Activated T-cell treated with anti-CD3 and anti-CD28 coated beads, Interleukin-2, amount 50 U/mL, for 48 hours (primary cell): Measurements from ENCODE around the gene OSBP2.
"Not testable (repeated sequence)": the region's sequence is repeated elsewhere in the genome, so short reads cannot be mapped to it uniquely, and the experiment has no call there.

Experiments used
- DNase-seq, 2 experiments: peaks; one replicate each; pipeline ENCODE4 v3.0.0-alpha.2; 2020

OSBP2 gene

DNA sequence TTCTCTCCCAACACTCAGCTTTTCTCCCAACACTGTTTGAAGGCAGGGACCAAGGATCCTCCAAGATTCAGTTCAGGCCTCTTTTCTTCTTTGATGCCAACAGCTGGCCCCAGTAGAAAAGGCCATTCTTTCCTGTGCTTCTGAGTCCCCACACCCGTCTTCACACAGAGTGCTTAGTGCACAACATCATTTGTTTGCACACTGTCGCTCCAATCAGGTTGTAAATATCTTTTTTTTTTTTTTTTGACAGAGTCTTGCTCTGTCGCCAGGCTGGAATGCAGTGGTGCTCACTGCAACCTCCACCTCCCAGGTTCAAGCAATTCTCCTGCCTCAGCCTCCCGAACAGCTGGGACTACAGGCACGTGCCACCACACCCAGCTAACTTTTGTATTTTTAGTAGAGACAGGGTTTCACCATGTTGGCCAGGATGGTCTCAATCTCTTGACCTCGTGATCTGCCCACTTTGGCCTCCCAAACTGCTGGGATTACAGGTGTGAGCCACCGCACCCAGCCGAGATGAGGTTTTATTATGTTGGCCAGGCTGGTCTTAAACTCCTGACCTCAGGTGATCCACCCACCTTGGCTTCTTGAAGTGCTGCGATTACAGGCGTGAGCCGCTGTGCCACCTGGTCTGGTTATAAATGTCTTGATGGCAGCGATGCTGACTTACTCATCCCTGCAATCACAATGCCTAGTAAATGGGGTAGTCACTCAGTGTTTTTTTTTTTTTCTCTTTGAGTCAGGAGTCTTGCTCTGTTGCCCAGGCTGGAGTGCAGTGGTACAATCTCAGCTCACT lies 14.6 kb upstream of the OSBP2 start:
- not testable (repeated sequence) for DNase-seq

GRCh38 chr22:30680991-30681770 lies 13.5 kb upstream of the OSBP2 start:
- DNase-seq = no peak

DNA sequence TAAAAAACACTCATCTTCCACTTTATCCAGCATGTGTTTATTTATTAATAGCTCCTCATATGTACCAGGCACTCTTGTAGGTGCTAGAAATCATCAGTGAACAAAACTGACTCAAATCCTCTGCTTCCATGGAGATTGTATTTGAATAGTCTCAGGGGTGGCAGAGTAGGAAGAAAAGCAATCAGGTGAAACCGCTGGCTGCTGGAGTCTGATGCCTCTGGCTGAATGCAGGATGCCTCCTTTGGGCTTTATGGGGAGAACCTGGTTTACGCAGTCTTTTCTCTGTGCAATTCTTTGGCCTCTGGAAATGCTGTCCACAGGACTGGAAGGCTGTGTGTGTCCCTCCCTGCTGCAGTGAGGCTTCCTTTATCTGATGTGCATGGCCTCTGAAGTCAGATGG lies 12.8 kb upstream of the OSBP2 start:
- DNase-seq = no peak

GRCh38 chr22:30685178-30685577 lies 9.5 kb upstream of the OSBP2 start:
- DNase-seq = no peak

DNA sequence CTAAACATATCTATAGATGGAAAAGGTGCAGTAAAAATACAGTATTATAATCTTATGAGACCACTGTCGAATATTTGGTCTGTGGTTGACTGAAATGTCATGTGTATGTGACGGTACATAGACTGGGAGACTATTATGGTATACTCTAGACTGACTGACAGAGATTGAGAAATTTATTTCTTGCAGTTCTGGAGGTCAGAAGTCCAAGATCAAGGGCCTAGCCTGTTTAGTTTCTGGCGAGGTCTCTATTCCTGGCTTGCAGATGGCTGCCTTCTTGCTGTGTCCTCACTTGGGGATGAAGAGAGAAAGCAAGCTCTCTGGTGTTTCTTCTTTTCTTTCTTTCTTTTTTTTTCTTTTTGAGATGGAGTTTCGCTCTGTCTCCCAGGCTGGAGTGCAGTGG lies 7.3 kb upstream of the OSBP2 start:
- no peak for DNase-seq

GRCh38 chr22:30689622-30690021 lies 5.1 kb upstream of the OSBP2 start:
- no peak for DNase-seq

- no peak for DNase-seq
Measured at GRCh38 chr22:30691204-30691603, 3.5 kb upstream of the OSBP2 start.

- peak; percentile 71 to 73 for DNase-seq
Measured at GRCh38 chr22:30694171-30694639, 469 bp upstream of the OSBP2 start.

DNA sequence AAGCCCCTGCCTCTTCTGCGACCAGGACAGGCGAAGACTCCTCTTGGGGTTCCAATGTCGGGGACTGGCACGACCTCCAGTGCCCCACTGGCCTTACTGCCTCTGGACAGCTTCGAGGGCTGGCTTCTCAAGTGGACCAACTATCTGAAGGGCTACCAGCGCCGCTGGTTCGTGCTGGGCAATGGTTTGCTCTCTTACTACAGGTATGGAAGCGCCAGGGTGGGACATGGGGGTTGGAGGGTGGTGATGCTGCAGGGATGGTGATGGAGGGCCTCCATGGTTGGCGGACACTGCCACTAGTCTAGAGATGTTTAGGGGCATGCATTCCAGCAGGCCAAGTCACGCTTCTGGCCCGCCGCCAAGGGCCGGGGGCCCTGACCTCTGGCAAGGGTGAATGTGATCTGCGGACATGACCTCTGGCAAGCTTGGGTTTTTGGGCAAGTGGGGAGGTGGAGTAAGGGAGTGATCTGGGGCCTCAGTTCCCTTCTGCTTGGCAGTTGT lies 727 bp downstream of the OSBP2 start:
- DNase-seq = no peak

DNA sequence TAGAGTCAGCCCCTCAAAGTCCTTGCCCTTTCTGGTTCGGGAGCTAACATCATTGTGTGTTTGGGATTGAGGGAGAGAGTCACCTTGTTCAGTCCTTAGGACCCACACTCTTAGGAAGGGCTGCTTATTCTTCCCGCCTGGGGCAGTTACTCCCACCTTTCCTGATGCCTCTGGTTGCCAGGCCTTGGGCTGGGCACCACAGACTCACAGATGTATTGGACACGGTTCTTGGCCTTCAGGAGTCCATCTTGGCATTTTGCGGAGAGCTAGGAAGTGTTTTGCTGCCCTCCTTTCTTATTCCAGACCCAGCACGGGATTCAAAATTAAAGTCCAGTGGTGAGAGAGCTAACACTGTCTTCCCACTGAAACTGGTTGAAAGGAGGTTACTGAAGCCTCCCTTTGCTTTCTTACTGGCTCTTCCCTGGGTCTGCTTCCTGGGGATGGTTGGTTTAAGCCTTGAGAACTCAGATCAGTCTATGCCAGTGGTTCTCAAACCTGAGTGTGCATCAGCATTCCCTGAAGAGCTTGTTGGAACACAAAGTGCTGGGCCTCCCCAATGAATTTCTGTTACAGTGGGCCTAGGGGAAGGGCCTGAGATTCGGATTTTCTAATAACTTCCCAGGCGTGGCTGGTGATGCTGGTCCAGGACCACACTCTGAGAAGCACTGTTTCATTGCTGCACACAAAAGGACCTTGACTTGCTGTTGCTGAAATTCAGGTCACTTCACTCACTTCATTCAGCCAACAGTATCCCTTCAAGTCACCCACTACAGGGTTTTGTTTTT lies 1.4 kb downstream of the OSBP2 start:
- DNase-seq = no peak

DNA sequence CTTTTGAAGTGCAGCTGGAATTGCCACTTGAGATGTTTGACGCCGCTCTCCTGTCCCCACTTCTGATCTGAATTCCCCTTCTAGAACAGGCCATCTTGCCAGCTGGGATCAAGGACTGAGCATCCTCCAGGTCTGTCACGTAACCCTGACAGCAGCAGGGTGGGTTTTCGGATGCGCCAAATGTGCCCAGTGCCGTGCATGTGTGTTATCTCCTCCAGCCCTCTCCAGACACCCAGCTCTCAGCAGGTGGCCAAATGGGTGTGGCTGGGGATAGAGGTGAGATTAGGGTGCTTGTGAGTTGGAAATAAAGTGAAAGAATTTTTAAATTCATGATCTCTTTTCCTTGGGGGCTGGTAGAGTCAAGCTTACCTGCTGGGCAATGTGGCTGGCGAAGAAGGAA lies 3.3 kb downstream of the OSBP2 start:
- DNase-seq = no peak

DNA sequence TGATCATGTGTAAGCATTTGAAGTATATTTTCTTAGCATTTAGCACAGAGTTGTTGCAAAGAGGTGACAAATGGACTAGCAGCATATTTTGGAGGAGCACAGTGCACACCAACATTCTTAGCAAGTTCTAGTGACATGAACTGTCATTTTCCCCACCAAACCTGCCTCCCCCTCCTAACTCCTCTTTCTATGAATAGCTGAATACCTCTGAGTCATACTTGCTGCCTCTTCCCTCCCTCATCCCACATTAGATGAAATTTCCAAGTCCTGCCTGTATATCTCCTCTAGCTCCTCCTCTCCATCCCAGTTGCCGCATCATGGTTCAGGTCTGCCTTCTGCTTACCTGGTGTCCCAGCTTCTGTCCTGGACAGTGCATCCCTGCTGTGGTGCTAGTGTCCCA lies 7.2 kb downstream of the OSBP2 start:
- no peak for DNase-seq

DNA sequence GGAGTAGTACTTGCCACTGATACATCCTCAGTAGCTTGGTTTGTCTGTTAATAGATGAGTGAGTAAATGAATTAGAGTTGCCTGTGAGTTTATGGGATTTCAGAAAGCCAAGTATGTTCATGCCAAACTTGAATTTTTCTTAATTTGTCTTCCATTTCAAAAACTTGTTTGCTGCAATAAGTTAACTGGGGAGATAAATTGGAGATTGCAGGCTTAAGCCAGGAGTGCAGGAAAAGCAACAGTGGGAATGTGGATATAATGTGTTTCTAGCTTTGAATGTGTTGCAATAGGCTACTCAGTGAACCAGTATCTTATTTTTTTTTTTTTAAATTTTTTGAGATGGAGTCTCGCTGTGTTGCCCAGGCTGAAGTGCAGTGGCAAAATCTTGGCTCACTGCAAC lies 8.2 kb downstream of the OSBP2 start:
- DNase-seq = no peak

DNA sequence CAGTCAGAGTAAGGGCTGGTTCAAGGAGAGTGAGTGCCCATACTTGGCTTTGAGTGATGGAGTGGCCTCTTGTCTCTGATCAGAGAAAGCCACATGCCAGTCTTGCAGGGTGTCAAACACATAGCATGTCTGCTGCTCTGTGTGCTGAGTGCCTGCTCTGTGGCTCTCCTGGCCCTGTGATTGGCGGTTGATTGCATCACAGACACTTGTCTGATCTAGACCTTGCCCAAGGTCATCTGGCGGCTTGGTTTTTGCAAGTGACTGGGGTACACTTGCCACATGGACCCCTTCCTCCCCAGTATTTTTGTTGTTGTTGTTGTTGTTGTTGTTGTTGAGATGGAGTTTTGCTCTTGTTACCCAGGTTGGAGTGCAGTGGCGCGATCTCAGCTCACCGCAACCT lies 10.3 kb downstream of the OSBP2 start:
- DNase-seq = no peak

GRCh38 chr22:30705710-30706651 lies 11.3 kb downstream of the OSBP2 start:
- DNase-seq = peak; percentile 36 to 40

DNA sequence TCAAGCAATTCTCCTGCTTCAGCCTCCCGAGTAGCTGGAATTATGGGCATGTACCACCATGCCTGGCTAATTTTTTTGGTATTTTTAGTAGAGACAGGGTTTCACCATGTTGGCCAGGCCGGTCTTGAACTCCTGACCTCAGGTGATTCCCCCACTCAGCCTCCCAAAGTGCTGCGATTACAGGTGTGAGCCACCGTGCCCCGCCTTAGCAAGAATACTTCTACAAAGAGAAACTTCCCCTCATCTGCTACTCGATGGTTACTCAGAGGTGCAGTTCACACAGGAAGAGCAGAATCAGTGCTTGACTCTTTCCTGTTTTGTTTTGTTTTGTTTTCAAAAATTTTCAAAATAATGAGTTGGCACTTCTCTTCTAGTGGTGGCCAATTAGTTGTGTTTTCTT lies 15.3 kb downstream of the OSBP2 start:
- not testable (repeated sequence) for DNase-seq

GRCh38 chr22:30712094-30712493 lies 17.4 kb downstream of the OSBP2 start:
- DNase-seq = no peak

GRCh38 chr22:30714062-30714461 lies 19.4 kb downstream of the OSBP2 start:
- no peak for DNase-seq

DNA sequence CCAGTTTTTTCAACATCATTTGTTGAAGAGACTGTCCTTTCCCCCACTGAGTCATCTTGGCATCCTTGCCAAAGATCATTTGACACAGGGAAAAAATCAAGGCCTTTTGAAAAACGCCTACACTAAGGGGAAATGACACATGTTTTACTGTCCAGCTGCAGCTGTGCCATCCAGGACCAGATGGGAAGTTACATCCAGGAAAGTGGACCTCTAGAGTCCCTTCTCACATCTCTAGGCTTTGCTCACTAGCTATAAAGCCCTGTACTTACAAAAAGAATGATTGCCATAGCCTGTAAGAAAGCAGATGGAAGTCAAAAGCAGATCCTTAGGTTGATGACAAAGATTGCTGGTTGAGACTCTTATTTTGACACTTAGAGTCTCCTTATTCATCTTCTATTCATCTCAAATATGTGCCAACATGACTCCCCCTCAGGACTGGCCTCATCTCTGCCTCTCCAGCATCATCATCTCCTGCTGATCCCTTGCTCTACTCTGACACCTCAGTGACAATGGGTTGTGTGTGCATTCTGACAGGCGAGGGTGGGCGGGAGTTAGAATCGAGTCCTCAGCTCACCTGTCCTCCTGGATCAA lies 22.8 kb downstream of the OSBP2 start:
- peak in 1 of 2 experiments; percentile 27 for DNase-seq

GRCh38 chr22:30717952-30718351 lies 23.3 kb downstream of the OSBP2 start:
- DNase-seq = no peak

DNA sequence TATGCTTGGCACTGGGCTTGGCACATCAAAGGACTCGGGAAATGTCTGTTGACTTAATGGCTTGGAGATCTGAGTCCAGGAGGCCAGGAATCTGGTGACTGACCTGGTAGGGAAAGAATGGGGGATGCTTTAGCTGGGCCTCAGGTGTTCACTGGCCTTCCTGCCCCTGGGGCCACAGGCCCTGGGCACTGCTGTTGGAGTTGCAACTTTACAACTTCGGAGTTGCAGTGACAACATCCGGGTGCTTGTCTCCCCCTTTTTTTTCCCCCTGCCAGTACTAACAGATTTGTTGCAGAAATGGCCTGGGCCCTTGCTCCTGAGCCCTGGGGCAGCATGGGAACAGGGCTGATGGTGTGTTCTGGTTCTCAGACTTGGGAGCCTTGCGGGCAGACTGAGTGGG lies 23.8 kb downstream of the OSBP2 start:
- DNase-seq = no peak

- DNase-seq = no peak
Measured at GRCh38 chr22:30718938-30719337, 24.3 kb downstream of the OSBP2 start.
